Measurements from ENCODE around the gene BAX.
A peak's percentile ranks its signal among the peaks of the same experiment; 100 is the strongest.

- TF ChIP-seq CTCF (IDR thresholded peaks at IDR 0.05) (peak; percentile 76 to 90 (median 87)), POLR2A (IDR thresholded peaks at IDR 0.05) (no peak)
Observed at GRCh38 chr19:48970923-48971395, 16.3 kb downstream of the BAX start.

All from esophagus squamous epithelium (tissue), 4 donors.